HEK293T (cell line): ENCODE measurements around the gene CGREF1.

Experiments used
- CTBP1 ChIP-seq: fragments of 450-650 bp; IDR thresholded peaks from 2 replicates; pipeline ENCODE4 v1.6.1; 2016; ENCODE audit warnings: borderline replicate concordance
- ELF4 ChIP-seq: fragments of 450-650 bp; IDR thresholded peaks from 2 replicates; pipeline ENCODE4 v1.6.1; 2017; ENCODE audit warnings: antibody characterized with exemption
- FOXK2 ChIP-seq: fragments of 450-650 bp; IDR thresholded peaks from 2 replicates; pipeline ENCODE4 v1.6.1; 2016; ENCODE audit warnings: mild to moderate bottlenecking
- SP1 ChIP-seq: fragments of 450-650 bp; IDR thresholded peaks from 2 replicates; pipeline ENCODE4 v1.6.1; 2017
- TARDBP ChIP-seq: fragments of 450-650 bp; IDR thresholded peaks from 2 replicates; pipeline ENCODE4 v1.6.1; 2016
- TF ChIP-seq, protein P1 (sequence below): fragments of 450-650 bp; IDR thresholded peaks from 2 replicates; pipeline ENCODE4 v1.6.1; 2016

- TF ChIP-seq, protein P1, sequence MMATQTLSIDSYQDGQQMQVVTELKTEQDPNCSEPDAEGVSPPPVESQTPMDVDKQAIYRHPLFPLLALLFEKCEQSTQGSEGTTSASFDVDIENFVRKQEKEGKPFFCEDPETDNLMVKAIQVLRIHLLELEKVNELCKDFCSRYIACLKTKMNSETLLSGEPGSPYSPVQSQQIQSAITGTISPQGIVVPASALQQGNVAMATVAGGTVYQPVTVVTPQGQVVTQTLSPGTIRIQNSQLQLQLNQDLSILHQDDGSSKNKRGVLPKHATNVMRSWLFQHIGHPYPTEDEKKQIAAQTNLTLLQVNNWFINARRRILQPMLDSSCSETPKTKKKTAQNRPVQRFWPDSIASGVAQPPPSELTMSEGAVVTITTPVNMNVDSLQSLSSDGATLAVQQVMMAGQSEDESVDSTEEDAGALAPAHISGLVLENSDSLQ = no peak
- TF ChIP-seq SP1 = no peak
- TF ChIP-seq TARDBP = no peak
- no peak for TF ChIP-seq FOXK2
- no peak for TF ChIP-seq ELF4
- no peak for TF ChIP-seq CTBP1
Observed at GRCh38 chr2:27071277-27071989, 47.5 kb downstream of the CGREF1 start, which contains the start of gene OST4.
